Measurements from ENCODE around the gene GPS2. TPM values are rescaled to one million over a fixed set of nuclear protein-coding genes. Genes with fewer than 3 reads are reported as not detected.

GPS2 gene
- total RNA-seq, 1 experiment from 2014 or later, result 62.6 TPM

GRCh38 chr17:7306911-7307685, 8.1 kb downstream of the GPS2 start, which contains the start of gene EIF5A:
EIF5A (plus strand) TSS chr17:7307628; CDS start chr17:7309636, 2,008 bp downstream.
- Histone ChIP-seq H2AFZ (ENCODE audit: low read length) (no peak within 1 kb of the TSS), H2BK20ac (ENCODE audit: low read depth, low read length, poor library complexity, severe bottlenecking) (no peak within 1 kb of the TSS), H3K9ac (ENCODE audit: extremely low read depth, insufficient read length, low read length) (peak within 1 kb of the TSS; percentile 84), H3K56ac (ENCODE audit: insufficient read length, low read depth, low read length) (no peak within 1 kb of the TSS), H3K79me2 (ENCODE audit: insufficient read depth, low read length) (peaks cover 21% of the 10 kb centered on the region), H2BK5ac (ENCODE audit: insufficient read length, low read length) (no peak within 1 kb of the TSS), H3K4me2 (ENCODE audit: insufficient read depth, insufficient read length, low read length) (peak within 1 kb of the TSS; percentile 81), H3K23me2 (ENCODE audit: insufficient read length, low read depth, low read length, poor library complexity, severe bottlenecking) (peaks cover 9% of the 10 kb centered on the region), H4K20me1 (ENCODE audit: control insufficient read depth, insufficient read depth, insufficient read length) (no peaks in the 10 kb centered on the region), H3K18ac (ENCODE audit: insufficient read length, low read depth, low read length) (peak within 1 kb of the TSS; percentile 77), H2BK15ac (ENCODE audit: low read depth, low read length) (no peak within 1 kb of the TSS; the same call in 1 of the 2 replicates), H4K5ac (ENCODE audit: insufficient read length, low read depth, low read length) (no peak within 1 kb of the TSS), H3K4ac (ENCODE audit: low read depth, low read length) (peak within 1 kb of the TSS; percentile 51; the same call in 1 of the 2 replicates), H2BK12ac (ENCODE audit: insufficient read length, low read depth, low read length) (no peak within 1 kb of the TSS), H3K27ac (ENCODE audit: insufficient read length, low read depth, low read length) (peak within 1 kb of the TSS; percentile 72), H3K23ac (ENCODE audit: insufficient read length, low read depth, low read length) (no peak within 1 kb of the TSS), H4K91ac (ENCODE audit: insufficient read length, low read depth, low read length) (peak within 1 kb of the TSS; percentile 65), H3K27me3 (ENCODE audit: insufficient read depth, low read length) (no peaks in the 10 kb centered on the region), H3K9me3 (ENCODE audit: control insufficient read depth, low read depth, low read length) (no peaks in the 10 kb centered on the region), H3K79me1 (ENCODE audit: insufficient read depth, low read depth, low read length, poor library complexity, severe bottlenecking) (no peaks in the 10 kb centered on the region), H3K4me1 (ENCODE audit: insufficient read depth, low read length) (peaks cover 2% of the 10 kb centered on the region; the same call in 1 of the 2 replicates), H4K8ac (replicated peaks; ENCODE audit: insufficient read length, low read depth, low read length) (no peak within 1 kb of the TSS), H3T11ph (ENCODE audit: low read length) (no peak within 1 kb of the TSS), H3K14ac (ENCODE audit: insufficient read depth, low read length) (peak within 1 kb of the TSS; percentile 78), H2BK120ac (ENCODE audit: low read depth, low read length, poor library complexity, severe bottlenecking) (no peak within 1 kb of the TSS), H2AK5ac (ENCODE audit: insufficient read length, low read length) (no peak within 1 kb of the TSS)
- H3K4me1 Mint-ChIP-seq, result peaks cover 25 to 26% of the 10 kb centered on the region in 2 experiments
- no peaks in the 10 kb centered on the region; the same call in none of the 2 replicates for H3K27me3 Mint-ChIP-seq (ENCODE audit: low read depth)
- peak; percentile 100 for DNase-seq
- H3K36me3 Mint-ChIP-seq (ENCODE audit: insufficient read depth in 1 of 3, low read depth in 3 of 3), result peaks cover 31 to 39% (median 35%) of the 10 kb centered on the region in 3 experiments
- no CpG with 5 or more reads among the region's 64 CpGs for WGBS (ENCODE audit: extremely low coverage, insufficient read length, low lambda C conversion rate)
- H3K27ac Mint-ChIP-seq, result peak within 1 kb of the TSS; percentile 95 to 100 (median 98)
- peak within 1 kb of the TSS; percentile 93 to 94 for H3K4me3 Mint-ChIP-seq
- peaks cover 0 to 6% of the 10 kb centered on the region in 2 experiments; a peak in 1 of 5 replicates for H3K9me3 Mint-ChIP-seq
- TF ChIP-seq, protein P1, sequence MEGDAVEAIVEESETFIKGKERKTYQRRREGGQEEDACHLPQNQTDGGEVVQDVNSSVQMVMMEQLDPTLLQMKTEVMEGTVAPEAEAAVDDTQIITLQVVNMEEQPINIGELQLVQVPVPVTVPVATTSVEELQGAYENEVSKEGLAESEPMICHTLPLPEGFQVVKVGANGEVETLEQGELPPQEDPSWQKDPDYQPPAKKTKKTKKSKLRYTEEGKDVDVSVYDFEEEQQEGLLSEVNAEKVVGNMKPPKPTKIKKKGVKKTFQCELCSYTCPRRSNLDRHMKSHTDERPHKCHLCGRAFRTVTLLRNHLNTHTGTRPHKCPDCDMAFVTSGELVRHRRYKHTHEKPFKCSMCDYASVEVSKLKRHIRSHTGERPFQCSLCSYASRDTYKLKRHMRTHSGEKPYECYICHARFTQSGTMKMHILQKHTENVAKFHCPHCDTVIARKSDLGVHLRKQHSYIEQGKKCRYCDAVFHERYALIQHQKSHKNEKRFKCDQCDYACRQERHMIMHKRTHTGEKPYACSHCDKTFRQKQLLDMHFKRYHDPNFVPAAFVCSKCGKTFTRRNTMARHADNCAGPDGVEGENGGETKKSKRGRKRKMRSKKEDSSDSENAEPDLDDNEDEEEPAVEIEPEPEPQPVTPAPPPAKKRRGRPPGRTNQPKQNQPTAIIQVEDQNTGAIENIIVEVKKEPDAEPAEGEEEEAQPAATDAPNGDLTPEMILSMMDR (conservative IDR thresholded peaks at IDR 0.05), result no peak

All from H9 (cell line).